B cell (primary cell): ENCODE data around the gene PLEKHH1. TPM values are rescaled to one million over a fixed set of nuclear protein-coding genes. Genes with fewer than 3 reads are reported as not detected.

ENCODE experiments used
- ATAC-seq: fragments of 200-7000 bp; cut with Tn5 transposase; one replicate; pipeline ENCODE4 v1.10.0; 2021; ENCODE audit warnings: low read depth, mild to moderate bottlenecking, moderate number of reproducible peaks, moderate library complexity
- CTCF ChIA-PET: fragments of 350-600 bp; sonication (Branson Sonifier 250); formaldehyde crosslinking; loops from one replicate; lab custom pipeline; 2021; ENCODE audit warnings: antibody characterized with exemption, inconsistent platforms; lab: Charles Lee
- POLR2A ChIA-PET: fragments of 350-600 bp; sonication (Branson Sonifier 250); formaldehyde crosslinking; loops from one replicate; lab custom pipeline; 2021; ENCODE audit warnings: antibody characterized with exemption; lab: Charles Lee
- DNase-seq: peaks from one replicate; pipeline ENCODE4 v3.0.0; 2013
- H2AFZ ChIP-seq: 2 replicates; pipeline ENCODE4 v1.6.1; 2012; ENCODE audit warnings: mild to moderate bottlenecking, low read depth, low read length; ENCODE audit not compliant: insufficient read depth, poor library complexity, severe bottlenecking
- H3K27ac ChIP-seq, 2 donors: 1 replicate in 1 of 2; 2 replicates in 1 of 2; pipeline ENCODE4 v1.5.1; 2012 to 2013; ENCODE audit warnings: low read length in 2 of 2, mild to moderate bottlenecking in 2 of 2, moderate library complexity in 1 of 2
- H3K27me3 ChIP-seq, 4 experiments: fragments of 200-600 bp in 1 of 4; sonication (generic) in 1 of 4; replicated peaks in 1 of 4; 1 replicate in 2 of 4; 2 replicates in 2 of 4; pipeline versions ENCODE4 v1.6.1 to v1.7.0; 2013 to 2016; ENCODE audit warnings: low read length in 3 of 4, mild to moderate bottlenecking in 2 of 4, mixed read lengths in 1 of 4, moderate library complexity in 1 of 4; ENCODE audit not compliant: insufficient read depth in 4 of 4, control insufficient read depth in 3 of 4; ENCODE audit errors: control extremely low read depth in 1 of 4
- H3K36me3 ChIP-seq, 2 experiments: replicated peaks in 1 of 2; 1 replicate in 1 of 2; 2 replicates in 1 of 2; pipeline versions ENCODE4 v1.6.1 to v1.7.1; 2013; ENCODE audit warnings: low read length in 1 of 2; ENCODE audit not compliant: insufficient read depth in 2 of 2, control insufficient read depth in 1 of 2; ENCODE audit errors: control extremely low read depth in 1 of 2, extremely low read depth in 1 of 2
- H3K4me1 ChIP-seq, 2 donors: fragments of 200-600 bp in 1 of 2; sonication (generic) in 1 of 2; 1 replicate in 1 of 2; 2 replicates in 1 of 2; pipeline versions ENCODE4 v1.5.1 to v1.6.1; 2013 to 2017; ENCODE audit warnings: low read length in 2 of 2; ENCODE audit not compliant: control insufficient read depth in 2 of 2, insufficient read depth in 2 of 2
- H3K4me2 ChIP-seq: replicated peaks from 2 replicates; pipeline ENCODE3; 2012; ENCODE audit warnings: mild to moderate bottlenecking, low read depth, low read length; ENCODE audit not compliant: poor library complexity, severe bottlenecking
- H3K4me3 ChIP-seq, 5 experiments: fragments of 200-600 bp in 1 of 5; sonication (generic) in 1 of 5; 1 replicate in 3 of 5; 2 replicates in 2 of 5; pipeline versions ENCODE4 v1.5.1 to v1.7.0; 2011 to 2016; ENCODE audit warnings: low read length in 4 of 5, mild to moderate bottlenecking in 4 of 5, low read depth in 2 of 5, control low read depth in 1 of 5, moderate library complexity in 1 of 5; ENCODE audit not compliant: insufficient read depth in 1 of 5; ENCODE audit errors: control extremely low read depth in 1 of 5, extremely low read depth in 1 of 5
- H3K79me2 ChIP-seq: fragments of 200-600 bp; sonication (generic); one replicate; pipeline ENCODE4 v1.6.0; 2016; ENCODE audit warnings: low read length; ENCODE audit not compliant: control insufficient read depth, insufficient read depth
- H3K9ac ChIP-seq: fragments of 200-600 bp; sonication (generic); 2 replicates; pipeline ENCODE4 v1.6.1; 2017; ENCODE audit warnings: mild to moderate bottlenecking, low read length, moderate library complexity
- H3K9me3 ChIP-seq, 3 donors: one replicate each; pipeline versions ENCODE4 v1.6.1 to v1.7.1; 2013; ENCODE audit warnings: low read length in 2 of 3; ENCODE audit not compliant: control insufficient read depth in 2 of 3, insufficient read depth in 1 of 3; ENCODE audit errors: control extremely low read depth in 1 of 3
- H4K20me1 ChIP-seq: 2 replicates; pipeline ENCODE4 v1.6.0; 2012; ENCODE audit warnings: mild to moderate bottlenecking, low read length; ENCODE audit not compliant: insufficient read depth, control insufficient read depth, poor library complexity, severe bottlenecking
- H3K27ac Mint-ChIP-seq: one replicate; pipeline ENCODE4 v1.8.0; 2021; ENCODE audit warnings: mixed read lengths
- H3K27me3 Mint-ChIP-seq: one replicate; pipeline ENCODE4 v1.8.0; 2021; ENCODE audit warnings: mixed read lengths
- H3K4me1 Mint-ChIP-seq: one replicate; pipeline ENCODE4 v1.8.0; 2021; ENCODE audit warnings: mixed read lengths
- H3K4me3 Mint-ChIP-seq: one replicate; pipeline ENCODE4 v1.8.0; 2021; ENCODE audit warnings: mixed read lengths
- H3K9me3 Mint-ChIP-seq: one replicate; pipeline ENCODE4 v1.8.0; 2022; ENCODE audit warnings: mixed read lengths; ENCODE audit not compliant: insufficient read depth
- CTCF ChIP-seq: fragments of 200-600 bp; IDR thresholded peaks from one replicate; pipeline ENCODE4 v1.8.0; 2022; ENCODE audit warnings: antibody characterized with exemption, mild to moderate bottlenecking
- EZH2 ChIP-seq: IDR thresholded peaks from 2 replicates; pipeline ENCODE4 v1.6.1; 2012; ENCODE audit warnings: borderline replicate concordance, low read depth, mild to moderate bottlenecking, moderate library complexity, low read length; ENCODE audit not compliant: insufficient read depth, poor library complexity, severe bottlenecking
- WGBS: methylation state at CpG from one replicate; pipeline ENCODE4 v1.1.5; 2013; ENCODE audit warnings: missing lambda C conversion rate; ENCODE audit not compliant: insufficient coverage; 5-methylcytosine and 5-hydroxymethylcytosine counted together
- intact Hi-C: fragments of 100-400 bp; cut with micrococcal nuclease; formaldehyde crosslinking; loops from one replicate; pipeline ENCODE4 v1.10.0; 2022
- polyA plus RNA-seq: library from polyadenylated mRNA; depleted of rRNA; stranded (reverse); fragments of >200 nt; gene quantifications from 2 replicates; pipeline ENCODE4 v1.2.3, GENCODE V29; 2012
- total RNA-seq, 2 donors: library from RNA; stranded (reverse); fragments of 120-200 nt in 1 of 2; gene quantifications; 1 replicate in 1 of 2; 2 replicates in 1 of 2; pipeline versions ENCODE4 v1.2.3 to v1.2.4, GENCODE V29; 2013 to 2022

PLEKHH1 gene
- total and polyA plus RNA-seq, 2 donors (not counting 1 experiment from before 2014, with no cell fraction given) = 0.17 to 0.37 TPM

DNA sequence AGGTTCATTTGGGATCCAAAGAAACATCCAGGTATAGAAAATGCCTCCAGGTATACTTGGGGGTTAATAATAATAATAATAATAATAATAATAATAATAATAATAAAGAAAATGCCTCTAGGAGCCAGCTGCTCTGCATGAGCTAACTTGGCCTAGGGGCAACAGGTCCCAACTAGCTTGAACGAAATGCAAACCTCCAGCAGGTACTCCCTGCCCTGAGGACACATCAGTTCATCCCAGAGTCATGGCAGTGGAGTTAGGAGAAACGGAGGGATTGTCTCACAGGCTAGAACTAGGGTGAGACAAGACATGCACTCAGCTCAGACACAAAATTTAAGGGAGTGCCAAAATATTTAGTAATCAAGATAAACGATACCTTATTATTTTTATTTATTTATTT, 32.1 kb upstream of the PLEKHH1 start:
- Histone ChIP-seq H3K9me3 (peaks cover 0 to under 1% (median 0%) of the 10 kb centered on the region in 3 donors), H3K36me3 (peaks cover 0 to 6% of the 10 kb centered on the region in 2 experiments), H3K4me2 (no peak overlapping the region), H3K4me3 (no peak overlapping the region), H3K4me1 (no peaks in the 10 kb centered on the region), H3K9ac (no peak overlapping the region), H4K20me1 (no peaks in the 10 kb centered on the region), H3K27me3 (no peaks in the 10 kb centered on the region), H2AFZ (no peak overlapping the region), H3K79me2 (peaks cover 11% of the 10 kb centered on the region), H3K27ac (no peak overlapping the region)
- DNase-seq (no peak), ATAC-seq (no peak)
- Mint-ChIP-seq H3K4me3 (no peak overlapping the region), H3K9me3 (no peaks in the 10 kb centered on the region), H3K27ac (no peak overlapping the region), H3K27me3 (no peaks in the 10 kb centered on the region), H3K4me1 (no peaks in the 10 kb centered on the region)
- TF ChIP-seq EZH2 = no peak
- CTCF ChIA-PET = interaction anchor here (1.3 kb wide), 1 partner anchor 13 kb away, joined by 4 read pairs; no protein-coding TSS in a partner anchor
- POLR2A ChIA-PET = no interaction called here
- no CpG with 5 or more reads among the region's 3 CpGs for WGBS
- intact Hi-C loops = no loop called here

DNA sequence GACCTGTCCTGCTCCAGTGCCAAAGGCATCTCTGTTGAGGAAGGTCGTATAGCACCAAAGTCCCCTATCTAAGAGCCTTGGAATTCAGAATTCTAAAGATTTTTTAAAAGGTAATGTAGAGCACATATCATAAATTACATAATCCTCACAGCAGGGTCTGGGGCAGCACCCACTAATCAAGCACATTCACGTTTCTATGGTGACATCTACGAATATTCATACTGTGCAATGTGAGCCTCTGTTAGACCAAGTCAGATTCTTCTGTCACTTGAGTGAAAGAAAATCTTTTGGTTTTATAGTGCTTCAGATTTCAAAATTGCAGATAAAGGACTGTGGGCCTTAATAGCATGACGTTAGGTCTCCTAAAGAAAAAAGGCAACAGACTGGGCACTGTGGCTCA, 31.4 kb upstream of the PLEKHH1 start:
- H3K9me3 ChIP-seq = no peaks in the 10 kb centered on the region
- ATAC-seq (no peak), DNase-seq (no peak)
- WGBS = 100% methylated on average over 2 of the region's 4 CpGs
- Mint-ChIP-seq H3K27ac (no peak overlapping the region), H3K9me3 (no peaks in the 10 kb centered on the region), H3K27me3 (no peaks in the 10 kb centered on the region), H3K4me3 (no peak overlapping the region), H3K4me1 (no peaks in the 10 kb centered on the region)
- H3K27me3 ChIP-seq = no peaks in the 10 kb centered on the region
- no peak overlapping the region for H2AFZ ChIP-seq
- H3K27ac ChIP-seq = no peak overlapping the region
- H3K4me3 ChIP-seq = no peak overlapping the region
- intact Hi-C loops = no loop called here
- peaks cover 7% of the 10 kb centered on the region for H3K79me2 ChIP-seq
- H3K4me2 ChIP-seq = no peak overlapping the region
- CTCF ChIA-PET = no interaction called here
- peaks cover 0 to 6% of the 10 kb centered on the region in 2 experiments for H3K36me3 ChIP-seq
- H4K20me1 ChIP-seq = no peaks in the 10 kb centered on the region
- no peaks in the 10 kb centered on the region for H3K4me1 ChIP-seq
- TF ChIP-seq CTCF (no peak), EZH2 (no peak)
- H3K9ac ChIP-seq = no peak overlapping the region
- POLR2A ChIA-PET = no interaction called here
